GM21717 (cell line): ENCODE measurements around the gene TMEM254.
"Not testable (repeated sequence)": the region's sequence is repeated elsewhere in the genome, so short reads cannot be mapped to it uniquely, and the experiment has no call there.

ENCODE experiments used
- ATAC-seq: cut with Tn5 transposase; IDR thresholded peaks from one replicate; pipeline ENCODE4 v1.9.1; 2021; ENCODE audit warnings: mild to moderate bottlenecking, moderate library complexity; ENCODE audit not compliant: unreplicated experiment

Gene TMEM254, protein sequence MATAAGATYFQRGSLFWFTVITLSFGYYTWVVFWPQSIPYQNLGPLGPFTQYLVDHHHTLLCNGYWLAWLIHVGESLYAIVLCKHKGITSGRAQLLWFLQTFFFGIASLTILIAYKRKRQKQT

DNA sequence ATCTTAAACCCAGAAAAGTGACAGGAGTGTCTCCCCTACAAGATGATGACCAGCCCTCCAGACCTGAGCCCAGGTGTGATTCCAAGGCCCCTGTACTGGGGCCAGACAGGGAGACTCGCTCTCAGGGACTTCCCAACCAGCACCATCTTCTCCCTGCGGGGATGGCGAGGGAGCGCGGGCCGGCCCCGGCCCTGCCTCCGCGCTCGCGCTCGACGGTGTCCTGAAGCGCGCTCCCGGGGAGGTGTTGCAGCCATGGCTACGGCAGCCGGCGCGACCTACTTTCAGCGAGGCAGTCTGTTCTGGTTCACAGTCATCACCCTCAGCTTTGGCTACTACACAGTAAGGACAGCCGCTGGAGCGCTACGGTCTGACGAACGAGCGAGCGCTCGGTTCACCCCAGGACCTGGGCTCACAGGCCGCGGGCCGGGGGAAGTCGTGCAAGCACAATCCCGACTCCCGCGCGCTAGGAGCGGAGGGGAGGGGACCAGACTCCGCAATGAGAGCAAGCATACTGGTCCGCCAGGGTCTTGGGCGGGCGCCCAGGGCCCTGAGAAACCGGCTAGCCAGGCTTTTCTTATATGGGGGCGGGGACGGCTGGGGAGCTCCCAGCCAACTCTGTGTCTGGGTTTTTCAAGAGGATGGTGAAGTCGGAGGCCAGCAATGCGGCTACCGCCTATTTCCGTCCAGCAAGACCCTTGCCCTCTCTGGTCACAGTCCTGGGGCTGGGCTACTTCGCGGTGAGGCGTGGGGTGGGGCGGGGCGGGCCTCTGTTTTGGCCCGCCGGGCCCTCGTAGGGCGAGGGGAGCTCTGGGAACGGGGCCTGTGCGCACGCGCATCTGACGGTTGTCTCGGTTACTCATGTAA lies at the start of gene TMEM254:
TMEM254 (plus strand) TSS at position 218 of the 864 bp plus-strand sequence; CDS start at position 253, 35 bp downstream.
- peak; percentile 85 for ATAC-seq

DNA sequence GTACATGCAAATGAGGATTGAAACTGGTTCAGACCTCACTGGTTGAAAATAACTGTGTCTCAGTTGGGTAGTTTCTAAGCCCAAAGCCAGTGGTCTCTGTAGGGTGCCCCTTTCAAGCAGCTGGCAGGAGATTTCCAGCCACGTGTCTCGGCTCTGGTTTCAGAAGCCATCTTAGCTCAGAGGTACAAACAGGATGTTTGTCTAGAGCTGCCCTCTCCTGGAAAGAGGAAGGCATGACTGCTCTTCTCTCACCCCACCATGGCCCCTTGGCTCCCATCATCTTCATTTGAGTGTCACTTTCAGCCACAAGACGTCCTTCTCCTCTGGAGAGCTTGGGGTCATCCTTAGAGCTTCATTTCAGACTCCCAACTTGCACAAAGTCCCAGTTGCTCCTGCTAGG lies 49.3 kb upstream of the TMEM254 start:
- peak; percentile 93 for ATAC-seq

DNA sequence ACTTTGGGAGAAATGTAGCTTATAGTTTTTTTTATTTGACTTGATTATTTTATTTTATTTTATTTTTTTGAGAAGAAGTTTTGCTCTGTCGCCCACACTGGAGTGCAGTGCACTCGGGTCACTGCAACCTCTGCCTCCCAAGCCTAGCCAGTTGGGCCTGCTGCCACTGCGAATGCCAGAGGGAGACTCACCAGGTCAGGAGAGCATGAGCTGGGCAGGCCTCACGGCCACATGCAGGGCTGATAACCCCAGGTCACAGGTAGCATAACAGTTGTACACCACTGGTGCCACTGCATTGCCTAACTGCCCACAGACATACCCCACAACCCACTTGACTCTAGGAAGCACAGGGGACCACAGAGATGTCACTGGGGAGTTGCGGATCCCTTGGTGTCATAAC lies 48.6 kb upstream of the TMEM254 start:
- not testable (repeated sequence) for ATAC-seq

DNA sequence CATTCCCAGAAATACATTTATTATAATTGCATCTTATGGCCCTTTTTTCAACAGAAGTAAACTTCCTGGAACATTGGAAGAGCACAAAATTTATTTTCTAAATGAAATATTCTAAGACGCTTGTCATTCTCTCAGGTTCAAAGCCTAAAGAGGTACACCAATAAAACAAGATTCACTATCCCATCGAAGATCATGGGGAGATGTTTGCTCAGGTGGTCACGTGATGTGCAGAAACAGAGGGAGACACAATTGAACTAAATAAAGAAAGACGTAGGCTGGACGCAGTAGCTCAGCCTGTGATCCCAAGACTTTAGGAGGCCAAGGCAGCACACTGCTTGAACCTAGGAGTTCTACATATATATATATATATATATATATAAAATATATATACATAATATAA lies 46.0 kb upstream of the TMEM254 start:
- ATAC-seq, result no peak

DNA sequence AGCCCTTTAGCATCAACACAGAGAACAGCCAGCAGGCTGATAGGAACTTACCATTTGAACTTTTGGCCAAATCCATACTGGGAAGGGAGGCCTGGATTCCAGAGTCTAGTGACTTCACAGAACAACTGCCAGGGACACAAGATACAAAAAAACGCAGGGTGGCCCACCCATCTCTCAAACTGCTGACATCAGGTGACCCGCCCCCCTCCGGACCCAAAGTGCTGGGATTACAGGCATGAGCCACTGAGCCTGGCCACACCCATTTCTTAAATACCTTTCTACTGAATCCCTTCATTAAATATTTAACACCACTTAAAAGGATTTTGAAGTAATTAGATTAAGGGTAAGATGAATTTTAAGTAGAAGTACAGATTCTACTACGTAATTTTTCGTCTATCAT lies 43.7 kb upstream of the TMEM254 start:
- not testable (repeated sequence) for ATAC-seq

DNA sequence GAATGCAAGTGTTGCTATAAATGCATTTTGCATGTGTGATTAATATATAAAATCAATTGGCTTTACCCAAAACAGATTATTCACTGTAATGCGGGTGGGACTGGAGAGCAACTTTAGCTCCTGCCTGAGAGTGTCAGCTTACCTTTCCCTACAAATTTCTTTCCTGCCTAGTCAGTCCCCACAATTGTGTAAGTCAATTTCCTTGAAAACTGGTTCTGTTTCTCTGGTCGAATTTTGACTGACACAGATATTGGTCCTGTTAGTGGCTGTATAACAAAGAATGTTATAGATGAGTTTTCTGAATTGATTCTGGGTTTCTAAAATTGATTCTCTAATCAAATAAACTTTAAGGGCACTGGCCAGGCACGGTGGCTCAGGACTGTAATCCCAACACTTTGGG lies 43.0 kb upstream of the TMEM254 start:
- not testable (repeated sequence) for ATAC-seq

DNA sequence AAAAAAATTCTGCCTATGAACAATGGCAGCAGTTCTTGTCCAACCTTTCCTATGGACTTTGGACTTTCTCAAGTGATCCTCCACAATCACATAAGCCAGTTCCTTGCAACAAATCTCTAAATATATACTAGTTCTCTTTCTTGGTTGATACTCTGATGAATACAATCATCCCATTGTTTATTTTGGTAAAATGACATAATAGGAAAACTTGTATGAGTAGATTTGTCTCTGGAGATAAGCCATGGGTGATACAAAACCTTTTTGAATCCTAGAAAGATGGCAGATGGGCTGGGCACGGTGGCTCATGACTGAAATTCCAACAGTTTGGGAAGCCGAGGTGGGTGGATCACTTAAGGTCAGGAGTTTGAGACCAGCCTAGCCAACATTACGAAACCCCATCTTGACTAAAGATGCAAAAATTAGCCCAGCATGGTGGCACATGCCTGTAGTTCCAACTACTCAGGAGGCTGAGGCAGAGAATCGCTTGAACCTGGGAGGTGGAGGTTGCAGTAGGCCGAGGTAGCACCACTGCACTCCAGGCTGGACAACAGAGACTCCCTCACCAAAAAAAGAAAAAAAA lies 41.5 kb upstream of the TMEM254 start:
- not testable (repeated sequence) for ATAC-seq

DNA sequence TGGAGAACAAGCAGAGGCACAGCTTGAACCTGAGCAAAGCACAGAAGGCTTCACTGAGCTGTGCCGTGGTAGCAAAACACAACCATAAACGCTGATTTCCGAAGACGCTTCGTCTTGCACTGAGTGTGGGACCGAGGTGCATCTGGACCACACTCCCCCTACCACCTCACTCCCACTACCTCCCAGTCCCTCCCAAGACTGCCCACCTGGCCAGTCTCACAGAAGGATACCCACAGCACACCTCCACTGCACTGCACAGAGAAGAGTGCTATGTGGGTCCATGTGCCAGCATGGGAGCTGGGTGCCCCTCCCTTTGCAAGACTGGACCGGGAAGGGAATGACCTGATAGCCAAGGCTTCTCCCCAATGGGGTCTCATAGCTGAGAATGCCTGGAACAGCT lies 40.2 kb upstream of the TMEM254 start:
- not testable (repeated sequence) for ATAC-seq

DNA sequence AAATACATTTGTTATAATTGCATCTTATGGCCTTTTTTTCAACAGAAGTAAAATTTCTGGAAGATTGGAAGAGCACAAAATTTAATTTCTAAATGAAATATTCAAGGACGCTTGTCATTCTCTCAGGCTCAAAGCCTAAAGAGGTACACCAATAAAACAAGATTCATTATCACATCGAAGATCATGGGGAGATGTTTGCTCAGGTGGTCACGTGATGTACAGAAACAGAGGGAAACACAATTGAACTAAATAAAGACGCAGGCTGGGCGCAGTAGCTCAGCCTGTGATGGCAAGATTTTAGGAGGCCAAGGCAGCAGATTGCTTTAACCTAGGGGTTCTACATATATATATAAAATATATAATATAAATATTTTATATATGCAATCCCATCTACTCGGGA lies 37.3 kb upstream of the TMEM254 start:
- no peak for ATAC-seq

DNA sequence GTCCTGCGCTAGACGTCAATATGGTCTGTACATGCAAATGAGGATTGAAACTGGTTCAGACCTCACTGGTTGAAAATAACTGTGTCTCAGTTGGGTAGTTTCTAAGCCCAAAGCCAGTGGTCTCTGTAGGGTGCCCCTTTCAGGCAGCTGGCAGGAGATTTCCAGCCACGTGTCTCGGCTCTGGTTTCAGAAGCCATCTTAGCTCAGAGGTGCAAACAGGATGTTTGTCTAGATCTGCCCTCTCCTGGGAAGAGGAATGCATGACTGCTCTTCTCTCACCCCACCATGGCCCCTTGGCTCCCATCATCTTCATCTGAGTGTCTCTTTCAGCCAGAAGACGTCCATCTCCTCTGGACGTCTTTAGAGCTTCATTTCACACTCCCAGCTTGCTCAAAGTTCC lies 33.5 kb upstream of the TMEM254 start:
- ATAC-seq, result not testable (repeated sequence)

DNA sequence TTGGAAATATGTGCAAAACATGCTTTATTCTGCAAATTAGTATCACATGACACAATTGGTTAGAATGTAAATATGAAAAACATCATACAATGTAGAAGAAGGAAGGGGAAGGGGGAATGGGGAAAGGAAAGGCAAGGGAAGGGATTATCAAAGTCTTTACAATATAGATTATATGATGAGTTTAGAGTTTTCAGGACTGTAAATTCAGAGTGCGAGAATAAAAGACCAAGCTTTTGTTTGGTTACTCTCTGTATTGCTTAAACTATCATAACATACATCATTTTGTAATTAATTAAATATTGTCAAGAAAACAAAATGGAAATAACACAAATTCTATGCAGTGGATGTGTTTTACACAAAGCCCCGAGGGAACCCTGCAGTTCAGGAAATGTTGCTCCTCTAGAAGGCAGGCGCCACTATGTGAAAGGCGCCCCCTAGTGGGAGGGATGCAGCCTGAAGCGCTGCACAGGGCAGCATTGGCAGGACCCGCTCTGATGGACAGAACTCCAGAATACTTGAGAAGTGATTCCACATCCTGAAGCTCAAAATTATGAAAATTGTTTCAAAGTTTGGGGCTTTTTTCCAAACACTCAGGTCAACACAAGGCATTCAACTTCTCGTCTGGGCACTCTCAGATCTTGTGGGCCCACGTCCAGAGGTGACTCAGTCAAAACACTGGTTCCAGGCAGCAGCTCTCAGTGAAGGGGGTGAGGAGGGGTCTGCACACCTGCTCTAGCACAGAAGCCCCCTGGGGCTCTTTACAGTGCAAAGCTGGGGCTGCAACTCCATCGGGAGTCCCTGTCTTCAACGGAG lies 31.6 kb upstream of the TMEM254 start:
- ATAC-seq, result peak; percentile 80

DNA sequence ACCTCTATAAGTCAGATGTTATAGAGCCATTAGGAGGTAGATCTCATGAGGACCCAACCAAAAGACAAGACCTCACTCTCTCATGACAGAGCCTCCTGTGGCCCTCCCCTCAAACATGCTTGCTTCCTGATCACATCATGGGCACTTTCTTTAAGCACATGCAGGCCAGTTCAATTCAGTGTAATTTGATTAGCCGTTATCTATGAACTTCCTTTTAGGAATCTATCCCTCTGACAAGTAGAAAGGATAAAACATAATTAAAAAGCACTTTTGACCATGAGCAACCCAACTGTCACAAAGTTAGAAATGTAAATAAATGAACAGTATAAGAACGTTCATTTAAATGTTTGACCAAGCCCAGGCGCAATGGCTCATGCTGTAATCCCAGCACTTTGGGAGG lies 27.7 kb upstream of the TMEM254 start:
- ATAC-seq, result no peak

DNA sequence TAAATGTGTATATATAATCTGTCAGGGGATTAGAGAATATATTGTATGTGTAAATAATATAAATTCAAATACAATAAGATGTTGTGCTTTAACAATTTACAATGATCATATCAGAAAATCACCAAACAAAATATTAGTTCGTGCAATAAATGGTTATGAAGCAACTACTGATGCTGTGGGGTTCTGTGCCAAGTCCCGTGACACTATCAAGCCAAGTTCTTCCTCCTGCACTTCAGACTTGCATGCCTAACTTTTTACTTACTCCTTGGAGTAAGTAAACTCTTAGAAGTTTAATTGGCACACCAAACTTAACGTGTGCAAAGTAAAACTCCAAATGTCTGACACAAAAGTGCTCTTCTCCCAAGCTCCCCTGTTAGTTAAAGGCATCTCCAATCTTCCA lies 26.5 kb upstream of the TMEM254 start:
- ATAC-seq, result no peak

DNA sequence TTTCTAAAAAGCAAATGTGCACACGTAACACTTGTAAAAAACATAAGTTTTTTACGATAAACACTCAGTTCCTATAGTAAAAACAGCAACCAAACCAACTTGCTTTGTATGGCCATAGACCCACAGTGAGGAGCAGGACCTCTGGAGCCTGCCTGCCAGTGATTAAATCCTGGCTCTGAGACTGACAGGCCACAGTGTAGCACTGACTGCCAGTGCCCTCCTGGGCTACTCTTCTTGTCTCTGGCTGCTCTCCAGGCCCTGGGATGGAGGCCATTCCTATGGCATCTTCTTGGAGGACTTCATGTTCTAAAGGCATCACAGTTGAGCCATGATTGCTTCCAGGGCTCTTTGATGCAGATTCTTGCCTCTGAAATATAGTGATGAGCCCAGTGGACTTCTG lies 22.7 kb upstream of the TMEM254 start:
- no peak for ATAC-seq

DNA sequence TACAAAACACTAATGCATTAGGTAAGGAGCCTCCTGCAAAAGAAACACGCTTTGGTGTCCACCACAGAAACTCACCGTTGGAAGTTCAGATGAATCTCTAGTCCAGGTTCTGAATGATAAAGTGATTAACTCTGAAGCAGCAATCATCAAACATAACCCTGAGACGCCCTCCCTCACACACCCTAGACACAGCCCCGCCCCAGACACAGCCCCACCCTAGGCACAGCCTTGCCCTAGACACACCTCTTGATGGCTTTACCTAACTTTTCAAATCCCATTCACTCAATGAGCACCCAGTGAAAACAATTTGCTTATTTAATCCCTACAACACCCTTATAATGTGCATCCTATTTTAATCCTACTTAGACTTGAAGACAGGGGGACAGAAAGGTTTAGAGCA lies 21.3 kb upstream of the TMEM254 start:
- ATAC-seq, result no peak

DNA sequence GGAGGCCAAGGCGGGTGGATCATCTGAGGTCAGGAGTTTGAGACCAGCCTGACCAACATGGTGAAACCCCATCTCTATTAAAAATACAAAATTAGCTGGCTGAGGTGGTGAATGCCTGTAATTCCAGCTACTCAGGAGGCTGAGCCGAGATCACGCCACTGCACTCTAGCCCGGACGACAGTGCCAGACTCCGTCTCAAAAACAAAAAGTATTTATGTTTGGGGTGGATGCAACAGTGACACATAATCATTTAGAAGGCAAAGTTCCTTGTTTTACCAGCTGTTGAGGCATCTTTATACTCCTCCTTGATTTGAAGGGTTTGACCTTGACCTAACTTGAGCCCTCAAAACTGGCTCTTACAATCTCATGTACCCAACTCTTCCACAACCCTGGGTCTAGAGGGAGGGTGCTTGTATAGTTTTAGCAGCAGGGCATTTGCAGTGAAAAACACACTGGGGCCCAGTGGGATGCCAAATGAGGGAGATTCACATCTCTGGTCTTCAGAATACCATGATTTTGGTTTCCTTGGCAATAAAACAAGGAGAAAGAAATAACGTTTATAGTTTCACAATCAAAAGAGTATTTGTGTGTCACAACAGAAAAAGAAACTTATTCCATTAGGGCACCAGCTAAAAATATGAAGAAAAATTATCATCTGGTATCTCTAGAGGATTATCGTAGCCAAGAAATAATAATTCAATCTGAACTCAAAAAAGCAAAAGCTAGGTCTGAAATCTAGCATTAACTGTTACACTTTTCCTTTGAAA lies 14.2 kb upstream of the TMEM254 start:
- no peak for ATAC-seq

DNA sequence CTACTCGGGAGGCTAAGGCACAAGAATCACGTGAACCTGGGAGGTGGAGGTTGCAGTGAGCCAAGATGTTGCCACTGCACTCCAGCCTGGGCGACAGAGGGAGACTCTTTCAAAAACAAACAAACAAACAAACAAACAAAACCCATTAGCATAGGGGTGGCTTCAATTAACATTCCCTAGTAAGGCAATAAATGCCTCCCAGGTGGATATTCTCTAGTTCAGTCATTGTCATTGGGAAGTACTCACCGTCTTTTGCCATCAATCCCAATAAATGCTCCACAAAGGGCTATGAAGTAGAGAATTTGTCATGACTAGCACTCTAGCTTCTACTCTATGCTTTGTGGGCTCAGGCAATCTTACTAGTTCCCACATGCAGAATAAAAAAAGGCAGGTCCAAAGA lies 11.7 kb upstream of the TMEM254 start:
- no peak for ATAC-seq

DNA sequence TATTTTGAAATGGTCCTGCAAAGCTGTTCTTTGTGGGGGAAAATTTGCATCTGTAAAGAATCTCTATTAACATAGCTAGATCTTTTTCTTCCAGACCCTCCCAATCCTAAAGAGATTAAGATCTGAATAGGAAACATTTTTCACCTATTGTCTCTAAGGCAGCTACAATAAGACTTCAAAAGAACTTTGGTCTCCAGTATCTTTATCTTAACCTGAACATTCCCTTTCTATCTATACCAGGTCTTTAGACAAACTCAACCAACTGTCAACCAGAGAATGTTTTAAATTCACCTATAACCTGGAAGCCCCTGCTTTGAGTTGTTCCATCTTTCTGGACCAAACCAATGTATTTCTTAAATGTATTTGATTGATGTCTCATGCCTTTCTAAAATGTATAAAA lies 10.6 kb upstream of the TMEM254 start:
- not testable (repeated sequence) for ATAC-seq

DNA sequence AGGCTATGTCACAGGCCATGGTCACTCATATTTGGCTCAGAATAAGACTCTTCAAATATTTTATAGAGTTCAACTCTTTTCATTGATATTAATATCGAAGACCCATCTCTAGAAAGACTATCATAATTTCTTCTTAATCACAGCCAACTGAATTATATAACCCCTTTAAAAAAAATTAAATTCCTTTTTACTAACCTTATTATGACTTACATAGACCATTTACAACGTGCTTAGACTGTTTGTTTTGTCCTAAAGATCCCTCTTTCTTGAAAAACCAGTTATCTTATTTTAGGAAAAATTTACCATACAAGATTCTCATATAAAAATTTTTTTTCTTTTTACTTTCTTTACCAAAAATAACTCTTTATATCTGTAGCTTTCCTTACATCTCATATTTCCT lies 10.2 kb upstream of the TMEM254 start:
- ATAC-seq, result no peak

DNA sequence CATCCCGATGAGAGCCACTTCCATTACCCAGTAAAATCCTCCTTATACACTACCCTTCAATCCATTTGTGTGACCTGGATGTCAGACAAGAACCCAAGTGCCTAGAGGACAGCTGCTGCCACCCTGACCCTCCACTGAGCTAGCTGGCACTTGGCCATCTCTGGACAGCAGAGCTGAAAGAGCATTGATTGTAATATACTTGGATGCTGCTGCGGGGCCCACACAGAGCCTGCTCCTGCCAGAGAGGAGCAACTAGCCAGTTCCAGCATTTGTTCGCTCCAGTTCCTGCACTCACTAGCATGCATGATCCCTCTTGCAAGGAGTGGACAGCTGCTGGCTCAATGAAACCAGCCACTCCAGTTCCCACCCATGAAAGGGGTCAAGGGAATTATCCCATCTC lies 8.4 kb upstream of the TMEM254 start:
- ATAC-seq, result no peak

DNA sequence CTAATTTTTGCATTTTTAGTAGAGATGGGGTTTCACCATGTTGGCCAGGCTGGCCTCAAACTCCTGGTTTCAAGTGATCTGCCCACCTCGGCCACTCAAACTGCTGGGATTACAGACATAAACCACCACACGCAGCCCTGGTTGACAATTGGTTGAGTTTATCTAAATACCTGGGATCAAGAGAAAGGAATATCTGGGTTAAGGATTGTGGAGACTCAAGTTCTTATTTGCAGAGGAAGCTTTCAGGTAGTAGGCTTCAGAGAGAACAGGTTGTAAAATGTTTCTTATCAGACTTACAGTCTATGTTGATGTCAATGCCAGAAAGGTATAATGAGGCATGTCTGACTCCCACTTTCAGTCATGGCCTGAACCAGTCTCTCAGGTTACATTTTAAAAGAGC lies 5.9 kb upstream of the TMEM254 start:
- no peak for ATAC-seq
